ENCODE data around the gene SEPTIN1. TPM values are rescaled to one million over a fixed set of nuclear protein-coding genes. Genes with fewer than 3 reads are reported as not detected.
"Not testable (repeated sequence)": the region's sequence is repeated elsewhere in the genome, so short reads cannot be mapped to it uniquely, and the experiment has no call there.

The SEPTIN1 gene
- total RNA-seq, 4 donors from 2014 or later: 2.8 to 9.8 (median 4.8) TPM

DNA sequence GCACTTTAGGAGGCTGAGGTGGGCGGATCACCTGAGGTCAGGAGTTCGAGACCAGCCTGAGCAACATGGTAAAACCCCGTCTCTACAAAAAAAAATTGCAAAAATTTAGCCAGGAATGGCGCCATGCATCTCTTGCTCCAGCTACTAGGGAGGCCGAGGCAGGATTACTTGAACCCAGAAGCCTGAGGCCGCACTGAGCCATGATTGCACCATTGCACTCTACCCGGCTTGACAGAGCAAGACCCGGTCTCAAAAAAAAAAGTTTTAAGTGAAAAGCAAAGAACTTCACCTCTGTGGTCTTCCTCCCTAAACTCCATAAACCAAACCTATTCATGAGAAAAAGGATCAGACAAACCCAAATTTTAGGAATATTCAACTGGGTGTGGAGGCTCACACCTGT lies 34.2 kb downstream of the SEPTIN1 start:
- intact Hi-C loops (cut with DNase I; ENCODE audit: low total_unique reads): no loop called here
- Histone ChIP-seq H3K36me3 (peaks cover 0 to 21% (median 10%) of the 10 kb centered on the region in 4 donors), H3K4me1 (peaks cover 6 to 18% (median 11%) of the 10 kb centered on the region in 4 donors), H3K4me3 (no peak overlapping the region), H3K27ac (no peak overlapping the region), H3K27me3 (no peaks in the 10 kb centered on the region), H3K9me3 (no peaks in the 10 kb centered on the region)
- no peak for TF ChIP-seq POLR2A (IDR thresholded peaks at IDR 0.05)
- TF ChIP-seq, protein P1, sequence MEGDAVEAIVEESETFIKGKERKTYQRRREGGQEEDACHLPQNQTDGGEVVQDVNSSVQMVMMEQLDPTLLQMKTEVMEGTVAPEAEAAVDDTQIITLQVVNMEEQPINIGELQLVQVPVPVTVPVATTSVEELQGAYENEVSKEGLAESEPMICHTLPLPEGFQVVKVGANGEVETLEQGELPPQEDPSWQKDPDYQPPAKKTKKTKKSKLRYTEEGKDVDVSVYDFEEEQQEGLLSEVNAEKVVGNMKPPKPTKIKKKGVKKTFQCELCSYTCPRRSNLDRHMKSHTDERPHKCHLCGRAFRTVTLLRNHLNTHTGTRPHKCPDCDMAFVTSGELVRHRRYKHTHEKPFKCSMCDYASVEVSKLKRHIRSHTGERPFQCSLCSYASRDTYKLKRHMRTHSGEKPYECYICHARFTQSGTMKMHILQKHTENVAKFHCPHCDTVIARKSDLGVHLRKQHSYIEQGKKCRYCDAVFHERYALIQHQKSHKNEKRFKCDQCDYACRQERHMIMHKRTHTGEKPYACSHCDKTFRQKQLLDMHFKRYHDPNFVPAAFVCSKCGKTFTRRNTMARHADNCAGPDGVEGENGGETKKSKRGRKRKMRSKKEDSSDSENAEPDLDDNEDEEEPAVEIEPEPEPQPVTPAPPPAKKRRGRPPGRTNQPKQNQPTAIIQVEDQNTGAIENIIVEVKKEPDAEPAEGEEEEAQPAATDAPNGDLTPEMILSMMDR (IDR thresholded peaks at IDR 0.05): no peak
- 80 to 95% methylated on average over 1 to 8 of the region's 8 CpGs for WGBS, 2 donors (ENCODE audit: low coverage in 1 of 2)
- no peak for DNase-seq
- in situ Hi-C loops (cut with MboI; ENCODE audit: low pct_ligation_motif_present in 1 of 4, low pct_unique_long_range_greater_than_20kb in 1 of 4, low sequenced_read_pairs in 3 of 4): no loop called here

DNA sequence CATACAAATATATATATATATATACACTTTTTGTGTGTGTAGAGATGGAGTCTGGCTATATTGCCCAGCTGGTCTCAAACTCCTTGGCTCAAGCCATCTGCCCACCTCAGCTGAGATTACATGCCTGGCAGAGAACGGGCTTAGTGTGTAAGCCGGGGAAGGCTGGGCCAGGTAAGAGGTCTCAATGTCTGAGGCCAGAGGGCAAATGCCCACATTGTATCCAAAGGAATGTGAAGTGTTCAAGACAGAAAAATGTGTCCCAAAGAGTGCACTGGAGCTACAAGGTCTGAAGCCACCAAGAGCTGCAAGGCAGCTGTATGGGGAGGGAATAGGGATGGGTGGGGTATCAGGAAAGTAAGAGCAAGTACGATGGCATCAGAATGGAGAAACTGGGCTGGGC lies 36.1 kb downstream of the SEPTIN1 start:
- H3K27ac ChIP-seq: no peak overlapping the region
- WGBS, 2 donors (ENCODE audit: low coverage in 1 of 2): 92 to 100% methylated on average over 2 to 3 of the region's 3 CpGs
- in situ Hi-C loops (cut with MboI; ENCODE audit: low pct_ligation_motif_present in 1 of 4, low pct_unique_long_range_greater_than_20kb in 1 of 4, low sequenced_read_pairs in 3 of 4): no loop called here
- no peaks in the 10 kb centered on the region for H3K27me3 ChIP-seq
- DNase-seq: no peak
- intact Hi-C loops (cut with DNase I; ENCODE audit: low total_unique reads): no loop called here
- no peaks in the 10 kb centered on the region for H3K4me1 ChIP-seq
- H3K9me3 ChIP-seq: no peaks in the 10 kb centered on the region
- peaks cover 0 to 7% (median 1%) of the 10 kb centered on the region in 4 donors for H3K36me3 ChIP-seq
- TF ChIP-seq POLR2A (IDR thresholded peaks at IDR 0.05): no peak
- TF ChIP-seq, protein P1 (IDR thresholded peaks at IDR 0.05): no peak
- no peak for TF ChIP-seq POLR2AphosphoS5 (IDR thresholded peaks at IDR 0.05)
- no peak for TF ChIP-seq EP300 (IDR thresholded peaks at IDR 0.05; ENCODE audit: low read depth)
- no peak overlapping the region for H3K4me3 ChIP-seq

DNA sequence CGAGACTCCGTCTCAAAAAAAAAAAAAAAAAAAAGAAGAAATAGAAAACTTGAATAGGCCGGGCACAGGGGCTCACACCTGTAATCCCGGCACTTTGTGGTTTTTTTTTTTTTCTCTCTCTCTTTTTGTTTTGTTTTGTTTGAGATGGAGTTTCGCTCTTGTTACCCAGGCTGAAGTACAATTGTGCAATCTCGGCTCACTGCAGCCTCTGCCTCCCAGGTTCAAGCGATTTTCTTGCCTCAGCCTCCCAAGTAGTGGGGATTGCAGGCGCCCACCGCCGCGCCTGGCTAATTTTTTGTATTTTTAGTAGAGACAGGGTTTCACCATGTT lies 38.9 kb downstream of the SEPTIN1 start:
- H3K27ac ChIP-seq; H3K4me1 ChIP-seq; in situ Hi-C loops (cut with MboI; ENCODE audit: low pct_ligation_motif_present in 1 of 4, low pct_unique_long_range_greater_than_20kb in 1 of 4, low sequenced_read_pairs in 3 of 4); H3K27me3 ChIP-seq; DNase-seq; H3K36me3 ChIP-seq; H3K9me3 ChIP-seq; intact Hi-C loops (cut with DNase I; ENCODE audit: low total_unique reads); H3K4me3 ChIP-seq: not testable (repeated sequence)
- WGBS, 2 donors (ENCODE audit: low coverage in 1 of 2): 84 to 88% methylated on average over 7 to 11 of the region's 11 CpGs

DNA sequence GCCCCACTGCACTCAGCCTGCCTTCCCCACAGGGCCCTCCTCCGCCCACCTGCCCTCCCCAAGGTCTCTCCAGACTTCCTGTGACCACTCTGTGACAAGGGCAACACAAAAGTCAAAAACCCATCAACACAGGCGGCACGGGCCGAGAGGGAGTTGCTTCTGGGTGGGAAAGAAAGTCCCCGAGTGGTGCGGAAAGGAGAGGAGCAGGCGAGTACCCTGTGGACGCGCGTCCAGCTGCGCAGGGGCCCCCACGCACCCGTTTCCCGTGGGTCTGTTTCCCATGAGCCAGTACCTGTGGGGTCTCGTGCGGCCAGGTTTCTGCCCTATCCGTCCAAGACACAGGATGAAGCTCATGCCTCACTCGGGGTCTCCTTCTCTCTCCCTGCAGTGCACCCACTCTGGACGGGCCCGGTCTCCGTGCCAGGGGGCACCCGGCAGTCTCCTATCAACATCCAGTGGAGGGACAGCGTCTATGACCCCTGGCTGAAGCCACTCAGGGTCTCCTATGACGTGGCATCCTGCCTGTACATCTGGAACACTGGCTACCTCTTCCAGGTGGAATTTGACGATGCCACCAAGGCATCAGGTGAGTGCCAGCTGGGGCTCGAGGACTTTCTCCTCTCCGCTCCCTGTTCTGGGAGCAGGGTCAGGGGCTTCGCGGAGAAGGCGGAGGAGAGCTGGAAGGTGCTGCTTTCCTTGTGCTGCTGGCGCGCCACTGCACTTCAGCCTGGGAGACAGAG lies 39.4 kb downstream of the SEPTIN1 start:
- intact Hi-C loops (cut with DNase I; ENCODE audit: low total_unique reads) (no loop called here), in situ Hi-C loops (cut with MboI; ENCODE audit: low pct_ligation_motif_present in 1 of 4, low pct_unique_long_range_greater_than_20kb in 1 of 4, low sequenced_read_pairs in 3 of 4) (no loop called here)
- no peaks in the 10 kb centered on the region for H3K36me3 ChIP-seq
- no peaks in the 10 kb centered on the region for H3K9me3 ChIP-seq
- WGBS, 2 donors (ENCODE audit: low coverage in 1 of 2): 90 to 96% methylated on average over 7 to 27 of the region's 32 CpGs
- no peaks in the 10 kb centered on the region for H3K27me3 ChIP-seq
- TF ChIP-seq, protein P1 (IDR thresholded peaks at IDR 0.05): no peak
- TF ChIP-seq POLR2AphosphoS5 (IDR thresholded peaks at IDR 0.05) (no peak), POLR2A (IDR thresholded peaks at IDR 0.05) (no peak), EP300 (IDR thresholded peaks at IDR 0.05; ENCODE audit: low read depth) (no peak)
- no peaks in the 10 kb centered on the region for H3K4me1 ChIP-seq
- no peak overlapping the region for H3K4me3 ChIP-seq
- DNase-seq: no peak
- H3K27ac ChIP-seq: no peak overlapping the region

DNA sequence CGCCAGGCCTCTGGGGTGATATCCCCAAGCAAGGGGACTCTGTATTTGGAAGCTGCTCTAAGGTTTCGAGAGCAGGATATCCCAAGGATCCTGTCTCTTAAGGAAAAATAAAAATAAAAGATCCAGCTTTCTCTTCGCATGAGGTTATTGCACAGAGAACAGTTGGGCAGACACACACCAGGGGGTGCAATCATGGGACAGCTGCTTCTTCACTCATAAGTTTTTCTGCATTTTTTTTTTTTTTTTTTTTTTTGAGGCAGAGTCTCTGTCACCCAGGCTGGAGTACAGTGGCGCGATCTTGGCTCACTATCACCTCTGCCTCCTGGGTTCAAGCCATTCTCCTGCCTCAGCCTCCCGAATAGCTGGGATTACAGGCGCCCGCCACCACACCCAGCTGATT lies 40.4 kb downstream of the SEPTIN1 start:
- WGBS, 2 donors (ENCODE audit: low coverage in 1 of 2): 92 to 100% methylated on average over 1 to 8 of the region's 8 CpGs

More for the DNA sequence above, 40.4 kb downstream of the SEPTIN1 start:
- H3K27ac ChIP-seq; H3K4me1 ChIP-seq; H3K36me3 ChIP-seq; in situ Hi-C loops (cut with MboI; ENCODE audit: low pct_ligation_motif_present in 1 of 4, low pct_unique_long_range_greater_than_20kb in 1 of 4, low sequenced_read_pairs in 3 of 4); H3K27me3 ChIP-seq; H3K9me3 ChIP-seq; H3K4me3 ChIP-seq; DNase-seq; intact Hi-C loops (cut with DNase I; ENCODE audit: low total_unique reads): not testable (repeated sequence)

All from transverse colon (tissue), 4 donors.